ENCODE data around the gene NTHL1. TPM values are rescaled to one million over a fixed set of nuclear protein-coding genes. Genes with fewer than 3 reads are reported as not detected.

The NTHL1 gene
- total RNA-seq, 1 donor from 2014 or later = 44.0 TPM

DNA sequence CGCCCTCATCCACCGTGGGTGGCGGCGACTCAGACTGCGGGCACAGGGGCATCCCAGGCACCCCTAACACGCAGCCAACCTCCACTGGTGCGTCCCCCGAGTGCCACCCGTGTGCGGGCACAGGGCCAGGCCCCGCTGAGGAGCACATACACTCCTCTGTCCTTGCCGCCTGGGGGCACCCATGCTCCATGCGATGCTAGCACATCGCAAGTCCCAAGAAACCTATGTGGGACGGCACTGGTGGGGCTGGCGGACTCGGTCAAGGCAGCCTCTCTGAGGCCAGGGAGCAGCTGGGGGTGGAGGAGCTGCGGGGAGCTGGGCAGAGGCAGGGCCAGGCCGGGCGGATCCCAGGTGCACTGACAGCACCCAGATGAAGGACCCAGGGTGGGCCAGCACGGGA, 42.0 kb downstream of the NTHL1 start:
- Histone ChIP-seq H3K36me3 (ENCODE audit: control insufficient read depth, insufficient read depth, low read length) (peaks cover 49% of the 10 kb centered on the region), H3K4me3 (ENCODE audit: low read depth, low read length) (no peak overlapping the region), H3K27me3 (ENCODE audit: control insufficient read depth, insufficient read depth, low read length) (no peaks in the 10 kb centered on the region)
- no peak for TF ChIP-seq CTCF (IDR thresholded peaks at IDR 0.05; ENCODE audit: insufficient read depth, low read length, severe bottlenecking)
- DNase-seq (ENCODE audit: low read depth) (no peak), FAIRE-seq (no peak)

DNA sequence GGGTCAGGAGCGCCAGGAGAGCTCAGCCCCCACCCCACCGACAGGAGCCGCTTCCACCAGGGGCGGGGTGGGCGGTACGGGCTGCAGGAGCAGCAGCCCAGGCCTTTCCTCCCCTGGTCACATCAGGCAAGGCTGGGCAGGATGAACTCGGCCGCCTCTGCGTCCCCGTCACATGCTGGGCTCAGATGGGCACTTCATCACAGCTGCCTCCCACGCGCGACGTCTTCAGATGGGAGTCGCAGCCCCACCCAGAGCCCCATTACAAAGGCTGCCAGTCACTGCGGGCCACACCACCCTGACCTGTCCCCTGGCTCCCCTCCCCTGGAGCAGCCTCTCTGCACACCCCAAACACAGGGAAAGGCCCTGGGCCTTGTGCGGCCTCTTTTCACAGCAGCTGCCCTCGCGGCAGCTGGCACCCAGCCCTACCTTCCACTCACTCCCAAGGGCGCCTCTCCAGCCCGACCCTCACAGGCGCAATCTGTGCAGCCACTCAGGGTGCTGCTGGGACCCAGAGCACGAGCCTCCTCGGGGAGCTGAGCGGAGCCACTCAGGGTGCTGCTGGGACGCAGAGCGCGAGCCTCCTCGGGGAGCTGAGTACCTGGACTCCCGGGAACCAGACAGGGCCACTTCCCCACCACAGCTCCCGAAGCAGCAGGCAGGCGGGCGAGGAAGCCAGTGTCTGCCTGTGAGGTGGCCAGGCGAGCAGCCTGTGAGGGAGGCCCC, 42.7 kb downstream of the NTHL1 start:
- DNase-seq (ENCODE audit: low read depth) (no peak), FAIRE-seq (no peak)
- TF ChIP-seq CTCF (IDR thresholded peaks at IDR 0.05; ENCODE audit: insufficient read depth, low read length, severe bottlenecking) = no peak
- no peaks in the 10 kb centered on the region for H3K27me3 ChIP-seq (ENCODE audit: control insufficient read depth, insufficient read depth, low read length)
- peaks cover 51% of the 10 kb centered on the region for H3K36me3 ChIP-seq (ENCODE audit: control insufficient read depth, insufficient read depth, low read length)
- no peak overlapping the region for H3K4me3 ChIP-seq (ENCODE audit: low read depth, low read length)

- peak; percentile 98 for TF ChIP-seq CTCF (IDR thresholded peaks at IDR 0.05; ENCODE audit: insufficient read depth, low read length, severe bottlenecking)
- peaks cover 56% of the 10 kb centered on the region for H3K36me3 ChIP-seq (ENCODE audit: control insufficient read depth, insufficient read depth, low read length)
- no peak overlapping the region for H3K4me3 ChIP-seq (ENCODE audit: low read depth, low read length)
- H3K27me3 ChIP-seq (ENCODE audit: control insufficient read depth, insufficient read depth, low read length) = no peaks in the 10 kb centered on the region
- DNase-seq (ENCODE audit: low read depth) (peak; percentile 69), FAIRE-seq (no peak)
These were observed 43.6 kb downstream of the NTHL1 start for GRCh38 chr16:2003827-2004641.

DNA sequence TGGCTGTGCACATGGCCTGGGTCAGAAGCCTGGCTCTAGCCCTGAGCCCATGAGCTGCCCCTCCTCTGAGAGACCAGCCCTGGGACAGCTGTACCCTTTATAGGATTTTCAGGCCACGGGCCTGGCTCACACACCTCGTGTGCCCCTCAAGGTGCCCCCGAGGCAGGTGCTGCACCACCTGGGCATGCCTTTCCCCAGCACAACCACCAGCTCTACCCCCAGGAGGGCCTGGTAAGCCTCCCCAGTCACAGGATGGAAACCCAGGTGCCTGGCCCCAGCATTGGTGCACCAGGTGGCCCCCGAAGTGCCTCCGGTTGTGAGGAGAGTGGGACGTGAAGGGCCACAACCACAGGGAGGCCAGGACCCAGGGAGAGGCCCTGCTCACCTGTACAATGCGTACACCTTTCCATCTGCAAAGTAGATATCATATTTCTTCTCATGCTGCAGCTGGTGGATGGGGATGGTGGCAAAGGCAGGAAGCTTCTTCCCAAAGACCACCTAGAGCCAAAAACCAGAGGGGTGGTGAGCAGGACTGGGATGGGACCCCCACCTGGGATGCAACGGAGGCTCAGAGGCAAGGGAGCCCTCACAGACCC, 44.3 kb downstream of the NTHL1 start:
- DNase-seq (ENCODE audit: low read depth) (no peak), FAIRE-seq (peak; percentile 7)
- no peak for TF ChIP-seq CTCF (IDR thresholded peaks at IDR 0.05; ENCODE audit: insufficient read depth, low read length, severe bottlenecking)
- Histone ChIP-seq H3K4me3 (ENCODE audit: low read depth, low read length) (no peak overlapping the region), H3K27me3 (ENCODE audit: control insufficient read depth, insufficient read depth, low read length) (no peaks in the 10 kb centered on the region), H3K36me3 (ENCODE audit: control insufficient read depth, insufficient read depth, low read length) (peaks cover 59% of the 10 kb centered on the region)

DNA sequence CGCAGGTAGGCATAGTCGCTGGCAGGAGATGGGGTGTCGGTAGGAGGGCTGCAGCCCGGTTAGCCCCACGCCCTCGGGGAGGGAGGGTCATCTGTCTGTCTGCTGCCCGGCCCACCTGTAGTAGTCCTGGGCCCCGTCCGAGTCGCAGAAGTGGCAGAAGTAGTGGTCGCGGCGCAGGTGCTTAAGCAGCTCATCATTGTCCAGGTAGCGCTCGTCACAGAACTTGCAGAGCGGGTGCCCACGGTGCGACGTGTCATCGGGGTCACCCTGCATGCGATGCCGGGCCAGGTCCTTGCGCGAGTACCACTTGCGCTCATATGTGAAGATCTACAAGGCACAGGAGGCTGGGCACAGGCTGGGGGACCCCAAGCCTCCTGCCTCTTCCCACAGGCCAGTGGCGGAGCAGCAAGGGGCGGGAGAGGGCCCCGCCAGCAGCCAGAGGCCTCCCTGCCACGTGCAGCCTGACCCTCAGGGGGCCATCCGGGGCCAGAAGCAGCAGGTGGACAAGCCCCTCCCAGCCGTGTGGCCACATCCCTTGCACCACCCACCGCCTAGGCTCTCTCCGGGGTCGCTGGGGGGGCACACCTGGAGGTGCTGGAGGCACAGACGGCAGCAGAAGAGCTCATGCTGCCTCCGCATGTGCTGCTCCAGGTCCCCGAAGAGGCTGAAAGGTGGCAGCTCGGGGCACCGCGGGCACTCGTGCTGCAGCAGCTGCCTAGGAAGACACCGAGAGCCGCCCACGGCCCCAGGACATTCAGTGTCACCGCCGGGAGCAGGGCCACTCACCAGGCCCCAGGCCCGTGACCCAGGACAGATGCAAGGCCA, 45.0 kb downstream of the NTHL1 start:
- TF ChIP-seq CTCF (IDR thresholded peaks at IDR 0.05; ENCODE audit: insufficient read depth, low read length, severe bottlenecking) = no peak
- H3K27me3 ChIP-seq (ENCODE audit: control insufficient read depth, insufficient read depth, low read length) = no peaks in the 10 kb centered on the region
- FAIRE-seq (no peak), DNase-seq (ENCODE audit: low read depth) (no peak)
- peaks cover 64% of the 10 kb centered on the region for H3K36me3 ChIP-seq (ENCODE audit: control insufficient read depth, insufficient read depth, low read length)
- no peak overlapping the region for H3K4me3 ChIP-seq (ENCODE audit: low read depth, low read length)
